ENCODE results near the gene MMP15. TPM values are rescaled to one million over a fixed set of nuclear protein-coding genes. Genes with fewer than 3 reads are reported as not detected.
"Not testable (repeated sequence)": the region's sequence is repeated elsewhere in the genome, so short reads cannot be mapped to it uniquely, and the experiment has no call there.

The MMP15 gene
- total RNA-seq, 1 donor from 2014 or later, result 1.7 TPM

DNA sequence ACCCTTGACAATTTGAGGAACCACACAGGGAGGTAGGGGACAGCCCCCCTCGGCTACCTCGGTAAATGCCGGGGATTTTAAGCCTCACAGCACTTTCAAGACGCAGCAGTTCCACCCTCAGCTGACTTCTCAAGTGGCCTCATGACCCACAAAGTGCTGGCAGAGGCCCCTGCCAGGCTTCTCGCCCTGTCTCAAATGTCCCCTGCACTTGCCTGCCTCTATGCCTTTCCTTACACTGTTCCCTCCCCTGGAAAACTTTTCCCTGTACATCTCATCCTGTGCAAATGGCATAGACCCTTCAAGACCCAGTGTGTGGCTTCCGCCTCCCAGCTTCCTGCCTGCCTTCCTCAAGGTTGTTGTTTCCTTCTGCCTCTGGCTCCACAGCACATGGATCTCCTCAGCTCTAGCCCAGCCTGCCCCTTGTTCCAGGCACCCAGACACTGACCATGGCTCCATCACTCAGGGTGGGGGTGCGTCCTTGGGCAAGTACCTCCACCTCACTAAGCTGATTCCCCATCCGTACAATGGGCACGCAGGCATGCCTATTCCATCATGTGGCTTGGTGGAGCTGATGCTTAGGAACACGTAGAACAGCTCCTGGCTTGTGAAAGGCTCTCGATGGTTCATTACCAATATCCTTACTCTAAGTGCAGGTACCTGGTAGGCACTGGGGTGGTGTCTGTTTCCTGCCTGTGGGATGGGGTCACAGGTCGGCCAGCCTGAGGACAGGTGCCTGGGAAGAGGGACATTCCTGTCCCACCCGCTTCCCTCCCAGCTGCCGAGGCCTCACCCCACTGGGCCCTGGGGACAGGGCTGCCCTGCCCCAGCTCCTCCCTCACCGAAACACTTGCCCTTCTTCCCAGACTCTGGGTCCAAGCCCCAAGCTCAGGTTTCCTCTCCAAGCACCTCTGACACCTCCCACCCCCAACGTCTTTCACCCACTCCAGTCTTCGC, 24.0 kb downstream of the MMP15 start:
- DNase-seq (ENCODE audit: low spot score), result no peak

DNA sequence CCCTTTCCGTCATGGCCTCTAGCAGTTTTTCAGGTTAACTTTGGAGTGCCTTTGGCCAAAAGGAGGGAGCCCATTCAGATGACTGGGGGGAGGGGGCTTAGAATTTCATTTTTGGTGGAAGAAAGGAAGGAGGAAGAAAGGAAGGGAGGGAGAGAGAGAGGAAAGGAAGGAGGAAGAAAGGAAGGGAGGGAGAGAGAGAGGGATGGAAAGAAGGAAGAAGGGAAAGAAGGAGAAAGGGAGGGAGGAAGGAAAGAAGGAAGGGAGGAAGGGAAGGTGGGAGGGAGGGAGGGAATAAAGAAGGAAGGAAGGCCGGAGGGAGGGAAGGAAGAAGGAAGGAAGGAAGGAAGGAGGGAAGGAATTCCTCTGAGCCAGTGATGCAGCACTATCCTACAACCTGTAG, 25.7 kb downstream of the MMP15 start:
- no peak for DNase-seq (ENCODE audit: low spot score)

DNA sequence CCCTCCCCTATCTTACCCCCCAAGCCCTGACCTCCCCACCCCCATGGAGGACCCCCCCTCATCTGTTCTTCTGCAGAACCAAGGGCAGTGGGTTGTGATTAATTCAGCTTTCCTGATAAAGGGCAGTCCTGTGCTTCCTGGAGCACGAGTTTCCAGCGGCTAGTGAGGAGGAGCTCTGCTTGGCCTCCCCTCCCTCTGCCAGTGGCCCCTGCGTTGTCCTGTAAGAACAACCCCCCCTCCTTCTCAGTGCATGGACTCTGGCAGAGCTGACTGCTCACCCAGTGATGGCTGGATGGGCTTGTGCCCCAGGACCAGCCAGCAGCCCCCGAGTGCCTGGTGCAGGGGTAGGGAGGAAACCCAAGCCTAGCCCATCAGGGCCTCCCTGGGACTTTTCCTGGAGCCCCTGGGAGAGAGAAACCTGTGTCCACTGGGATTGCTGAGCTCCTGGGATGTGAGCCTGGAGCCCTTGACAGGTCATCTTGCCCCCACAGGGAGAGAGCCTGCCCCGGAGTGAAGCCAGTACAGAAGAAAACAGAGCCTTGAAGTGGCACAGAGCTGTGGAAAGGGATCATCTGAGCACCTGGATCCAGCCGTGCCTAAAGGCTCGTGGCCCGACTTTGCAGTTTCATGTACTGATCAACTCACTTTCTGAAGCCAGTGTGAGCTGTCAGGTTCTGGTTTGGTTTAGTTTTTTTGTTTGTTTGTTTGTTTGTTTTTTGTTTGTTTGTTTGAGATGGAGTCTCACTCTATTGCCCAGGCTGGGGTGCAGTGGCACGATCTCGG, 26.5 kb downstream of the MMP15 start:
- no peak for DNase-seq (ENCODE audit: low spot score)

DNA sequence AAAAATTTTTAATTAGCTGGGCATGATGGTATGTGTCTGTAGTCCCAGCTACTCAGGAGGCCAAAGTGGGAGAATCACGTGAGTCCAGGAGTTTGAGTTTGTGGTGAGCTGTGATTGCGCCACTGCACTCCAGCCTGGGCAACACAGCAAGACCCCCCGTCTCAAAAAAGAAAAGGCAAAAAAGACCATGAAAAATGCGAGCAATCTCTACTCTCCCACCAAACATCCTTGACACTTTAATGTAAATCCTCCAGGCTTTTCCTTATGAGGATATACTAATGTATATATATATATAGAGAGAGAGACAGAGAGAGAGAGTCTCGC, 28.1 kb downstream of the MMP15 start:
- no peak for DNase-seq (ENCODE audit: low spot score)

DNA sequence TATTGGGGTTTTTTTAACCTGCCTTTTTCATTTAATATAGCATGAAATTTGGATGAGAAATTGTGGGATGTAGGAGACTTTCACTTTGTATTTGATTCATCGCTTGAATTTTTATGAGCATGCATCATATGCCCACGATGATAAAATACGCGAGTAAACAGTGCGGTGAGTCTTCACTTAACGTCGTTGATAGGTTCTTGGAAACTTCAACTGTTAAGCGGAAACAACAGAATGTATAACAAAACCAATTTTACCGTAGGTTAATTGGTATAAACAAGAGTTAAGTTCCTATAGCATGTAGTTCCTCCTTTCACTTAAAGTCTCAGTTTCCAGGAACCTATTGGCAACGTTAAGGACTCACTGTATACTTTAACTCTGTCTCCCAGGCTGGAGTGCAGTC, 28.7 kb downstream of the MMP15 start:
- no peak for DNase-seq (ENCODE audit: low spot score)

DNA sequence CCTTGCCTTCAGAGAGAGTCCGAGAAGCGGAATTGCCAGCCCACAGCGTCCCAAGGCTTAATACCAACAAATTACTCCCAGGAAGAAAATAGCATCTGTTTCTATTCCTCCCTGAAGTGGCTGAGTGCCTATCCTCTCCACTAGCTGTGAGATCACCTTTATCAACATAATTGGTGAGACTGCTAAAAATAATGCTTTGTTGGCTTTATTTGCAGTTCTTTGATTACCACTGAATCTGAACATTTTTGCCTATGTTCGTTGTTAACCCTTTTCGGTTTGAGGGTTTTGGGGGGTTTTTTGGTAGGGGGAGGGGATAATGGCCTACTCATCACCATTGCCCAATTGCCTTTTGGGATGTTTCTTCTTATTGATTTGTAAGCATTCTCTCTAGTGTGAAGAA, 31.0 kb downstream of the MMP15 start:
- no peak for DNase-seq (ENCODE audit: low spot score)

DNA sequence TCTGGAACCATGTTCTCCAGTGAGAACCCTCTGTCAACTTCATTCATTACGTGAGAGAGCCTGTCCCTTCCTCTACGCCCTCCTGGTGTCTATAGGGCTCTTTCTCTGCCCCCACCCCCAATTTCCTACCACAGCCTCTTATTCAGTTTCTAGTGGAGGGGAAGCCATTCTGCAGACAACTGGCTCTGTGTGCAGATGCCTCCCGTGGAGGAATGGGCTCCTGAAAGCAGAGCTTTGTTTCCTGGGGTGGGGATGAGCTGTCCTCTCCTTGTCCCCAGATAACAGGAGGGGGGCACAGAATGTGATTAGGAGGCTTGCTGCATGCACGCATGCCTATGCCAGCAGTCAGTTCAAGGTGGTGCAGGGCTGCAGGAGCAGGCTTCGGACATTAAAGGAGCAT, 31.6 kb downstream of the MMP15 start:
- DNase-seq (ENCODE audit: low spot score), result no peak

DNA sequence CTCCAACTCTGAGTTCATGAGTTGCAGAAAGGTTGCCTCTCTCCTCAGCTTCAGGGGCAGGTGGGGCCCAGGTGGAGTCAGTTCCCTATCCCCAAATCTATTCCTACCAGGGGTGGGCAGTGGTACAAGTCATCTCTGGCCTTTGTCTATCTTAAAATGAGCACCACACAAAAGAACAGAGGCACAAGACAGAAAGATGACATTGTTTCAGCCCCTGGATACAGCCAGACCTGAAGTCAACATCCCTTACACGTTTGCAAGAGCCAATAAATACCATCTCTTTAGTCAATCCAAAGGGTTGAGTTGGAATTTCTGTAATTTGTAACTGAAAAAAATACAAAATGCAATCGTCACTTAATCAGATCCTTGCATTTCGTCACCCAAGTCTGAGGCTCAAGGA, 32.2 kb downstream of the MMP15 start:
- DNase-seq (ENCODE audit: low spot score), result no peak

DNA sequence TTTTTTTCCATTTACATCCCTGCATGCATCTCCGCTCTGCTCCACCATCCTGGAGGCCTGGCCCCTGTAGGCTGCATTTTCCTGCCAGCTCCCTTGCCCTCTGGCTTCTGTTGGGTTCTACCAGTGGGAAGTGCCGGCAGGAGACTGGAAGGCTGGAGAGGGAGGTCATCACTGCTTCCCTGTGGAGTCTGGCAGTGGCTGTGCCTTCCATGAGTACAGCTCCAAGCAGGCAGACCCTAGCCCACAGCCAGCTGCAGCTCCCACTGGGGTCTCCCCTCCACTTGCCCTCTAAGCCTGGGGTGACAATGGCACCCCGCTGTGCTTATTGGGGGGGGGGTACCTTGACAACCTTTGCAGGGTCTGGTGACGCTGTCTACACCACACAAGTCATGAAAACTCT, 37.3 kb downstream of the MMP15 start:
- DNase-seq (ENCODE audit: low spot score), result no peak

DNA sequence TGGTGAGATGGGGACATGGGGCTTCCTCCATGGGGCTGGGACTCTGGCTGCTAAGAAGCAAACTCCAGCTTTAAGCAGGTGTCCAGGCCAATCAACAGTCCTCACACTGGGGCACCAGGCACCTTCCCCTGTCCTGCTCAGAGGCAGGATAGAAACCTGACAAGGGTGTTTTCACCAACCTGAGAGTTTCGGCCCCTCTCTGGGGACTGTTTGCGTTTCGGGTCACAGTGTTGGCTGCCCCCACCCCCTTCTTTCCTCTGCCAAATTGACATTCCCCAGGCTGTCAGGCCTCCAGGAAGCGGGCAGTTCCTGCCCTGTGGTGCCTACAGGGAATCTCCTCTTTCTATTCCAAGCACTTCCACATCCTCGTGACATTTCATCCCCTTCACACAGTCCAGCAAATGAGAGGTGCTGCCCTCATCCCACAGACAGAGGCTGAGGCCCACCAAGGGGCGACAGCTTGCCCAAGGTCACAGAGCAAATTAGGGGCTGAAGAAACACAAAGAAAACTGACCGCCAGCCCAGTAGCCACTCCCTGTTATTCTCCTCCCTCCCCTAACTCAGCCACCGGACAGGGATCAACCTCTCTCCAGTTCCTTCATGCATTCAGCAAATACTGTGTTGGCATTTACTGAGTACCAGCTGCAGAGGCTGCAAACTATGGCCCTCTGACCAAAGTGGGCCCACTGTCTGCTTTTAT, 38.0 kb downstream of the MMP15 start:
- no peak for DNase-seq (ENCODE audit: low spot score)

DNA sequence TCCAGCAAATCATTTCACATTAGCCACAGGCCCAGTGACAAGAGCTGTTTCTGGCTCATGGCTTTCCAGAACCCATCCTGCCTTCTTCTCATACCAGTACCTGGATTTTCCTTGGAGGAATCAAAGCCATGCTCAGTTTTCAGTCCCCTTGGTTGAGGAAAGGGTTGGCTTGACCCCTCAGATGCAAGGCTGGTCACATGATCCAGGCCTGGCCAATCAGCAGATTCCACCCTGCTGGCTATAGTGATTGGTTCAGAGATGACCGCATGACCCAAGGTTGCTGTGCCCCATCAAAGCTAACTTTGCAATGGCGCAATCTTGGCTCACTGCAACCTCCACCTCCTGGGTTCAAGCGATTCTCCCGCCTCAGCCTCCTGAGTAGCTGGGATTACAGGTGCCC, 45.0 kb downstream of the MMP15 start:
- DNase-seq (ENCODE audit: low spot score), result no peak

DNA sequence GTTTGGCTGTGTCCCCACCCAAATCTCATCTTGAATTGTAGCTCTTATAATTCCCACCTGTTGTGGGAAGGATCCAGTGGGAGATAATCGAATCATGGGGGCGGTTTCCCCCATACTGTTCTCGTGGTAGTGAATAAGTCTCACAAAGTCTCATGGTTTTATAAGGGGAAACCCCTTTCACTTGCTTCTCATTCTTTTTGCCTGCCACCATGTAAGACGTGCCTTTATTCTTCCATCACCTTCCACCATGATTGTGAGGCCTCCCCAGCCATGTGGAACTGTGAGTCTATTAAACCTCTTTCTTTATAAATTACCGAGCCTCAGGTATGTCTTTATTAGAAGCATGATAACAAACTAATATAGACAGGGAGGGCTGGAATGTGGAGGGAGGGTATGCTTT, 46.6 kb downstream of the MMP15 start:
- DNase-seq (ENCODE audit: low spot score), result not testable (repeated sequence)

DNA sequence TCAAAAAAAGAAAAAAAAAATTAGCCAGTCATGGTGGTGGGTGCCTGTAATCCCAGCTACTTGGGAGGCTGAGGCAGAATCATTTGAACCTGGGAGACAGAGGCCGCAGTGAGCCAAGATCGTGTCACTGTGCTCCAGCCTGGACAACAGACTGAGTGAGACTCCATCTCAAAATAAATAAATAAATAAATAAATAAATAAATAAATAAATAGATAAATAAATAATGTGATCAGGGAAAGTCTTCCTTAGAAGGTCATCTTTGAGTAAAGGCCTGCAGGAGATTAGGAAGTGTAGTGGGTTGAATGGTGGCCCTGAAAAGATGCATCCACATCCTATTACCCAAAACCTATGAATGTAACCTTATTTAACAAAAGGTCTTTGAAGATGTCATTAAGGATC, 47.5 kb downstream of the MMP15 start:
- DNase-seq (ENCODE audit: low spot score), result not testable (repeated sequence)

DNA sequence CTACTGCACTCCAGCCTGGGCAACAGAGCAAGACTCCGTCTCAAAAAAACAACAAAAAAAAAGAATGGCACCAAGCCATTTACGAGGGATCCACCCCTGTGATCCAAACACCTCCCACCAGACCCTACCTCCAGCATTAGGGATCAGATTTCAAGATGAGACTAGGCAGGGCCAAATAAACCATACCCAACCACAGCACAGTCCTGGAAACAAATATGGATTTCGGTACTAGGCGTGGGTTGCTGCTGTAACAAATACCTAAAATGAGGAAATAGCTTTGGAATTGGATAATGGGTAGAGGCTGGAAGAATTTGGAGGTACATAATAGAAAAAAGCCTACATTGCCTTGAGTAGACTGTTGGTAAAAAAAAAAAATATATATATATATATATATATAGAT, 49.1 kb downstream of the MMP15 start:
- no peak for DNase-seq (ENCODE audit: low spot score)

DNA sequence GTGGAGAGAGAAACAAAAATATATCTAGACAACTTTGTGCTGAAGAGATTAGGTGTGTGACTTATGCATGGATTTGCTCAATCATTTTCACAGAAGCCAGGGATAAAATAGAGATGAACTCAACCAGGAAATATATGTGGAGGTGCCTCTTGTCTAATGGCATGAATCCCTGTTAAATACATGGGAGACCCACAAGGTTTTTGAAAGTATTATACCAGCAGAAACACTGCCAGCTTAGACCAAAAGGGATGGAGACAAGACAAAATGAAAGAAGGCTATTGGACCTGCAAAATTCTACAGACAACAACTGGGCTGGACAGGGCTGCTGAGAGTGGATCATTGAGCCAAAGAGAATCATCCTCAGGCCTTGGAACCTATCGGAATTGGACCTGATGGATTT, 51.0 kb downstream of the MMP15 start:
- no peak for DNase-seq (ENCODE audit: low spot score)

DNA sequence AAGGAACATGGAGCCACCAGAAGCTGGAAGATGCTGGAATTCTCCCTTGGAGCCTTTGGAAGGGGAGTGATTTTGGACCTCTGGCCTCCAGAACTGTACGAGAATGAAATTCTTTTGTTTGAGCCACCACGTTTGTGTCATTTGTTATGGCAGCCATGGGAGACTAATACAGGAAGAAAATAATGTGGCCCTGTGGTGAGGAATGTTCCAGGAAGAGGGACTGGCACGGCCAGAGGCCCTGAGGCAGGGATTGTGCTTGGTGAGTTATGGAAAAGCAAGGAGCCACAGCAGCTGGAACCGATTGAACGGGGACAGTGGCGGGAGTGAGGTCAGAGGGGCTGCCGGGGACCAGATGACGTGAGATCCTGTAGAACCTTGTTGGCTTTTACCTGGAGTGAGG, 52.2 kb downstream of the MMP15 start:
- DNase-seq (ENCODE audit: low spot score), result no peak

DNA sequence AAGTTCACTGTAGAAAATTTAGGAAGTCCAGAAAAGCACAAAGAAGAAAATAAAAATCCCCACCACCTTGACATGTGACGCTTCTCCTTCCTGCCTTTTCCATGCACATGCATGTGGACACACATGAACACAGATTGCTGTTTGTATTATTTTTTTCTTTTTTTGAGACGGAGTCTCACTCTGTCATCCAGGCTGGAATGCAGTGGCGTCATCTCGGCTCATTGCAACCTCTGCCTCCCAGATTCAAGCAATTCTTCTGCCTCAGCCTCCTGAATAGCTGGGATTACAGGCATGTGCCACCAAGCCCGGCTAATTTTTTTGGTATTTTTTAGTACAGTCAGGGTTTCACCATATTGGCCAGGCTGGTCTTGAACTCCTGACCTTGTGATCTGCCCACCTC, 55.1 kb downstream of the MMP15 start:
- not testable (repeated sequence) for DNase-seq (ENCODE audit: low spot score)

DNA sequence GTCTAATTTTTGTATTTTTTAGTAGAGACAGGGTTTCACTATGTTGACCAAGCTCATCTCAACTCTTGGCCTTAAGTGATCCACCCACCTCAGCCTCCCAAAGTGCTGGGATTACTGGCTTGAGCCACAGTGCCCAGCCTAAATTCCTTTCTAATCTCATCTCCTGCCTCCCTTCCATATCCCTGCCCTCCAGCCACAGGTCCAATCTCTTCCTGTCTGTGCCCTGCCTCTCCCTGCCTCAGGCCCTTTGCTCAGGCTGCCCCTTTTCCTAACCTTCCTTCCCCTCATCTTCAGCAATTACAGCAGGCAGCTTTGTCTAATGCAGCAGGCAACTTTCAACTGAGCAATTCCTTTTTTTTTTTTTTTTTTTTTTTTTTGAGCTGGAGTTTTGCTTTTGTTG, 56.8 kb downstream of the MMP15 start:
- DNase-seq (ENCODE audit: low spot score), result no peak

DNA sequence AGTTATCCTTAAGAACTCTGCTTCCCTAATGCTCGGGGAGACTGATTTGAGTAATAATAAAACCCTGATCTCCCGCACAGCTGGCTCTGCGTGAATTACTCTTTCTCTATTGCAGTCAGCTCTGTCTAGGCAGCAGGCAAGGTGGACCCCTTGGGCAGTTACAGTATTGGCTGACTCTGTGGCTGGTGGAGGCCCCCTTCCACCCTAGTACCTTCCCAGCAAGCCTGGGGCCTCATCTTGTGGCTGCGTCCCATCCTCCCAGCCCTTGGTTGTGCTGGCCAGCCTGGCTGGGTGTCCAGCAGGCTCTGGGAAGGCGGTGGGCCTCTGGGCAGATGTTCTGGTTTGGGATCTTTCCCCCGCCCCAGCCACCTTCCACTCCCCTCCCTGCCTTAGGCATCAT, 59.1 kb downstream of the MMP15 start:
- DNase-seq (ENCODE audit: low spot score), result no peak

DNA sequence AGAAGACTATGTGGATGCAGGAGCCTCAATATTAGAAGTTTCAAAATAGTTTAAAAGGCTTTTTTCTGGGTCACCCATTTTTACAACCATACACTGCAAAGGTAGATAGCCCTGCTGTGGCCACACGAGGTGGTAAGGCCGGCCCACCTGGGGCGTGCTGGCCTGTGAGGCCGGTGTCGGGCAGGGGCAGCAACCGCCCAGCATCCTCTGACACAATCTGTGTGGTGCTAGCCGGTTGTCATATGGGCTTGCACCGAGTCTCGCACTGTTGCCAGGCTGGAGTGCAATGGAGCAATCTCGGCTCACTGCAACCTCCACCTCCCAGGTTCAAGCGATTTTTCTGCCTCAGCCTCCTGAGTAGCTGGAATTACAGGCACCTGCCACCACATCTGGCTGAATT, 59.6 kb downstream of the MMP15 start:
- no peak for DNase-seq (ENCODE audit: low spot score)

DNA sequence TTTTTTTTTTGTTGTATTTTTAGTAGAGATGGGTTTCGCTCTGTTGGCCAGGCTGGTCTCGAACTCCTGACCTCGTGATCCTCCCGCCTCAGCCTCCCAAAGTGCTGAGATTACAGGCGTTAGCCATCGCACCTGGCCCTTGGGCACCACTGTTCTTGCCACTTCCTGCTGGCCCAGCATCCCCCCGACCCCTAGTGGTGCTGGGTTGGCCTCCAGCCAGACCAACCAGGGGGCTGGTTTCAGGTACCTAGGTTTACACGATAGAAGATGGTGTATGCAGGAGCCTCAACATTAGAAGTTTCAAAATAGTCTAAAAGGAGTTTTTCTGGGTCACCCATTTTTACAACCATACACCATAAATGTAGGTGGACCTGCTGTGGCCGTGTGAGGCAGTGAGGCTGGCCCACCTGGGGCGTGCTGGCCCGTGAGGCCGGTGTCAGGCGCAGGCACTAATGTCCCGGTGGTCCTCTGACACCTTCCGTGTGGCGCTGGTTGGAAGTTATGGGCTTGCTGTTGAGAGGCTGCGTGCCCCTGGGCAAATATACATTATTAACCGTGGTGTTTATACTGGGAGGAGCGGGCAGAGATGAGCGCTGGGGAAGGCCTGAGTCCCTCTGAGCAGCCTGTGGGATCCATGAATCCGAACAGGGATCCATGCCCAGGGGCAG, 60.2 kb downstream of the MMP15 start:
- DNase-seq (ENCODE audit: low spot score), result no peak
